Esophagus muscularis mucosa (tissue), 4 donors: ENCODE results near the gene TBC1D22A. TPM values are rescaled to one million over a fixed set of nuclear protein-coding genes. Genes with fewer than 3 reads are reported as not detected.

Source experiments
- DNase-seq: peaks from one replicate; pipeline ENCODE4 v3.0.0-alpha.2; 2017; ENCODE audit errors: extremely low spot score
- H3K27ac ChIP-seq, 4 donors: fragments of 200-600 bp; sonication (generic); replicated peaks in 1 of 4; 1 replicate in 3 of 4; 2 replicates in 1 of 4; pipeline ENCODE4 v1.5.1; 2016 to 2019; ENCODE audit warnings: mild to moderate bottlenecking in 1 of 4
- H3K27me3 ChIP-seq, 4 donors: fragments of 200-600 bp; sonication (generic); one replicate each; pipeline versions ENCODE4 v1.5.1 to v1.6.0; 2016 to 2019
- H3K36me3 ChIP-seq, 4 donors: fragments of 200-600 bp; sonication (generic); one replicate each; pipeline ENCODE4 v1.5.1; 2016 to 2019
- H3K4me1 ChIP-seq, 4 donors: fragments of 200-600 bp; sonication (generic); one replicate each; pipeline ENCODE4 v1.5.1; 2016 to 2019
- H3K4me3 ChIP-seq, 4 donors: fragments of 200-600 bp; sonication (generic); 1 replicate in 2 of 4; 2 replicates in 2 of 4; pipeline ENCODE4 v1.5.1; 2016 to 2019; ENCODE audit warnings: mild to moderate bottlenecking in 4 of 4, moderate library complexity in 1 of 4
- H3K9me3 ChIP-seq, 4 donors: fragments of 200-600 bp; sonication (generic); 1 replicate in 3 of 4; 2 replicates in 1 of 4; pipeline ENCODE4 v1.5.1; 2016 to 2019
- EP300 ChIP-seq: sonication (generic); formaldehyde crosslinking; IDR thresholded peaks from one replicate; pipeline ENCODE4 v1.6.1; 2017; ENCODE audit warnings: antibody characterized with exemption
- POLR2A ChIP-seq: fragments of 450-650 bp; IDR thresholded peaks from one replicate; pipeline ENCODE4 v1.6.1; 2017; ENCODE audit warnings: antibody characterized with exemption, moderate library complexity, mild to moderate bottlenecking, low read depth
- POLR2AphosphoS5 ChIP-seq, 2 donors: sonication (generic); formaldehyde crosslinking; IDR thresholded peaks; one replicate each; pipeline ENCODE4 v1.6.1; 2017; ENCODE audit warnings: antibody characterized with exemption in 2 of 2
- WGBS: methylation state at CpG from one replicate; pipeline ENCODE4 v1.1.5; 2018; 5-methylcytosine and 5-hydroxymethylcytosine counted together
- intact Hi-C: fragments of 100-400 bp; cut with DNase I; formaldehyde crosslinking; loops from one replicate; pipeline ENCODE4 v1.15.1; 2023
- total RNA-seq, 4 donors: library from RNA; depleted of rRNA; stranded (reverse); fragments of >200 nt; gene quantifications; one replicate each; pipeline versions ENCODE4 v1.1.0 to v1.2.1, GENCODE V29; 2016
- TF ChIP-seq, protein P1 (sequence below), 3 experiments: fragments of 200-600 bp in 2 of 3; fragments of 450-650 bp in 1 of 3; sonication (generic) in 2 of 3; IDR thresholded peaks; one replicate each; pipeline ENCODE4 v1.5.1; 2017 to 2019; ENCODE audit warnings: antibody characterized with exemption in 3 of 3, mild to moderate bottlenecking in 2 of 3, moderate library complexity in 1 of 3

The TBC1D22A gene
- total RNA-seq, 4 donors from 2014 or later, result 15.2 to 20.7 (median 18.8) TPM

- no peak overlapping the region for H3K4me3 ChIP-seq
- no peak for DNase-seq
- H3K4me1 ChIP-seq, result peaks cover 6 to 17% (median 14%) of the 10 kb centered on the region in 4 donors
- H3K9me3 ChIP-seq, result no peaks in the 10 kb centered on the region
- TF ChIP-seq POLR2A (no peak), POLR2AphosphoS5 (IDR thresholded peaks at IDR 0.05) (no peak), EP300 (no peak)
- TF ChIP-seq, protein P1, sequence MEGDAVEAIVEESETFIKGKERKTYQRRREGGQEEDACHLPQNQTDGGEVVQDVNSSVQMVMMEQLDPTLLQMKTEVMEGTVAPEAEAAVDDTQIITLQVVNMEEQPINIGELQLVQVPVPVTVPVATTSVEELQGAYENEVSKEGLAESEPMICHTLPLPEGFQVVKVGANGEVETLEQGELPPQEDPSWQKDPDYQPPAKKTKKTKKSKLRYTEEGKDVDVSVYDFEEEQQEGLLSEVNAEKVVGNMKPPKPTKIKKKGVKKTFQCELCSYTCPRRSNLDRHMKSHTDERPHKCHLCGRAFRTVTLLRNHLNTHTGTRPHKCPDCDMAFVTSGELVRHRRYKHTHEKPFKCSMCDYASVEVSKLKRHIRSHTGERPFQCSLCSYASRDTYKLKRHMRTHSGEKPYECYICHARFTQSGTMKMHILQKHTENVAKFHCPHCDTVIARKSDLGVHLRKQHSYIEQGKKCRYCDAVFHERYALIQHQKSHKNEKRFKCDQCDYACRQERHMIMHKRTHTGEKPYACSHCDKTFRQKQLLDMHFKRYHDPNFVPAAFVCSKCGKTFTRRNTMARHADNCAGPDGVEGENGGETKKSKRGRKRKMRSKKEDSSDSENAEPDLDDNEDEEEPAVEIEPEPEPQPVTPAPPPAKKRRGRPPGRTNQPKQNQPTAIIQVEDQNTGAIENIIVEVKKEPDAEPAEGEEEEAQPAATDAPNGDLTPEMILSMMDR (IDR thresholded peaks at IDR 0.05), result no peak
- H3K36me3 ChIP-seq, result peaks cover 0 to 5% (median 0%) of the 10 kb centered on the region in 4 donors
- no peaks in the 10 kb centered on the region for H3K27me3 ChIP-seq
- no peak overlapping the region for H3K27ac ChIP-seq
- WGBS, result 93% methylated on average over 11 of the region's 16 CpGs
- intact Hi-C loops, result no loop called here
Observed at GRCh38 chr22:46966846-46967245, 204.4 kb downstream of the TBC1D22A start.

- H3K27me3 ChIP-seq, result no peaks in the 10 kb centered on the region
- H3K4me3 ChIP-seq, result no peak overlapping the region
- no peak overlapping the region for H3K27ac ChIP-seq
- TF ChIP-seq POLR2AphosphoS5 (IDR thresholded peaks at IDR 0.05) (no peak), POLR2A (no peak), EP300 (no peak)
- TF ChIP-seq, protein P1 (IDR thresholded peaks at IDR 0.05), result no peak
- no peak for DNase-seq
- peaks cover 8 to 23% (median 19%) of the 10 kb centered on the region in 4 donors for H3K4me1 ChIP-seq
- intact Hi-C loops, result no loop called here
- 95% methylated on average over 17 of the region's 20 CpGs for WGBS
- no peaks in the 10 kb centered on the region for H3K9me3 ChIP-seq
- H3K36me3 ChIP-seq, result peaks cover 0 to 5% (median 0%) of the 10 kb centered on the region in 4 donors
Observed at GRCh38 chr22:46967445-46968358, 205.3 kb downstream of the TBC1D22A start.

DNA sequence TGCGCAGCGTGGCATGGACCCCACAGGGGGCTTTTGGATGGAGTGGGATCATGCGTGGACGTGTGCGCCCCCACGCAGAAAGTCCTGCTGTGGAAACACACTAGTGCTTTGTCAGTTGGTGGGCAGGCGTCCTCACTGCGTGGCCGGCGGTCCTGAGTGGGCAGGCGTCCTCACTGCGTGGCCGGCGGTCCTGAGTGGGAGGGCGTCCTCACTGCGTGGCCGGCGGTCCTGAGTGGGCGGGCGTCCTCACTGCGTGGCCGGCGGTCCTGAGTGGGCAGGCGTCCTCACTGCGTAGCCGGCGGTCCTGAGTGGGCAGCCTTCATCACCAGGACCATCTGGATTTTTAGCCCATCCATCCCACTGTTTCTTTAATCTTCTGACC, 205.9 kb downstream of the TBC1D22A start:
- Histone ChIP-seq H3K27ac (no peak overlapping the region), H3K36me3 (peaks cover 0 to 5% (median 0%) of the 10 kb centered on the region in 4 donors), H3K9me3 (no peaks in the 10 kb centered on the region), H3K4me3 (no peak overlapping the region), H3K27me3 (no peaks in the 10 kb centered on the region), H3K4me1 (peaks cover 8 to 25% (median 19%) of the 10 kb centered on the region in 4 donors)
- 97% methylated on average over 27 of the region's 27 CpGs for WGBS
- DNase-seq, result no peak
- intact Hi-C loops, result no loop called here
- TF ChIP-seq EP300 (no peak), POLR2A (no peak), POLR2AphosphoS5 (IDR thresholded peaks at IDR 0.05) (no peak)
- TF ChIP-seq, protein P1 (IDR thresholded peaks at IDR 0.05), result no peak

DNA sequence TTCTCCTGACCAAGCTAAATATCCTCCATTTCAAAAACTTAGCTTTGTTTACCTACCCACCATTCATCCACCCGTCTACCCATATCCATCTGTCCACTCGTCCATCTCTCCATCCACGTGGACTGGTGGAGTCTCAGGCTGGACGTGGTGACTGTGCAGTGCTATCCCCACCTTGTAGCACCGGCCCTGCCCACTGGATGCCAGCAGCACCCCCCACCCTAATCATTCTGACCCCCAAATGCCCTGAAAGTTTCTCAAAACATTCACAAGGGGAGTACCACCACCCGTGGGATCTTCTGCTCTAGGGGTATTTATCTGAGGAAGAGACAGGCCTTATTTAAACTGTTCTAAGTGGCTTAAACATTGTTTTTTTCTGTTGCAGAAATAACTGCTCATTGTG, 206.4 kb downstream of the TBC1D22A start:
- DNase-seq, result no peak
- Histone ChIP-seq H3K27ac (no peak overlapping the region), H3K36me3 (peaks cover 0 to 5% (median 0%) of the 10 kb centered on the region in 4 donors), H3K4me1 (peaks cover 8 to 25% (median 19%) of the 10 kb centered on the region in 4 donors), H3K9me3 (no peaks in the 10 kb centered on the region), H3K4me3 (no peak overlapping the region), H3K27me3 (no peaks in the 10 kb centered on the region)
- WGBS, result 96% methylated on average over 6 of the region's 6 CpGs
- intact Hi-C loops, result no loop called here
- TF ChIP-seq POLR2AphosphoS5 (IDR thresholded peaks at IDR 0.05), result no peak
- no peak for TF ChIP-seq POLR2A
- TF ChIP-seq, protein P1 (IDR thresholded peaks at IDR 0.05), result no peak
- TF ChIP-seq EP300, result no peak
